Chondrocyte (in vitro differentiated cells): Measurements from ENCODE around the gene THSD7B. TPM values are rescaled to one million over a fixed set of nuclear protein-coding genes. Genes with fewer than 3 reads are reported as not detected.
"Not testable (repeated sequence)": the region's sequence is repeated elsewhere in the genome, so short reads cannot be mapped to it uniquely, and the experiment has no call there.

Source experiments
- DNase-seq: peaks from one replicate; pipeline ENCODE4 v3.0.0; 2021; ENCODE audit warnings: mixed read lengths, low spot score
- H3K27ac Mint-ChIP-seq: one replicate; pipeline ENCODE4 v1.8.0; 2021; ENCODE audit warnings: mild to moderate bottlenecking, moderate library complexity, mixed read lengths; ENCODE audit not compliant: unreplicated experiment
- H3K27me3 Mint-ChIP-seq: 2 replicates; pipeline ENCODE4 v1.8.0; 2021; ENCODE audit warnings: low read depth, mixed read lengths
- H3K36me3 Mint-ChIP-seq: 2 replicates; pipeline ENCODE4 v1.8.0; 2021; ENCODE audit warnings: low read depth, mixed read lengths
- H3K4me1 Mint-ChIP-seq: 2 replicates; pipeline ENCODE4 v1.8.0; 2021; ENCODE audit warnings: low read depth, mild to moderate bottlenecking, mixed read lengths
- H3K4me3 Mint-ChIP-seq: one replicate; pipeline ENCODE4 v1.8.0; 2021; ENCODE audit warnings: mild to moderate bottlenecking, moderate library complexity, mixed read lengths; ENCODE audit not compliant: unreplicated experiment
- H3K9me3 Mint-ChIP-seq: 2 replicates; pipeline ENCODE4 v1.8.0; 2021; ENCODE audit warnings: low read depth, mixed read lengths
- total RNA-seq: library from RNA; stranded (reverse); gene quantifications from 3 replicates; pipeline ENCODE4 v1.2.1, GENCODE V29; 2021
- TF ChIP-seq, protein P1 (sequence below): fragments of 200-600 bp; sonication (generic); IDR thresholded peaks from 2 replicates; pipeline ENCODE4 v1.5.0; 2021; ENCODE audit warnings: antibody characterized with exemption, mild to moderate bottlenecking, moderate library complexity

THSD7B gene
- total RNA-seq, 1 donor from 2014 or later: not detected

- Mint-ChIP-seq H3K36me3 (no peaks in the 10 kb centered on the region), H3K4me3 (no peak overlapping the region), H3K27ac (no peak overlapping the region), H3K4me1 (no peaks in the 10 kb centered on the region), H3K9me3 (no peaks in the 10 kb centered on the region), H3K27me3 (no peaks in the 10 kb centered on the region)
- TF ChIP-seq, protein P1, sequence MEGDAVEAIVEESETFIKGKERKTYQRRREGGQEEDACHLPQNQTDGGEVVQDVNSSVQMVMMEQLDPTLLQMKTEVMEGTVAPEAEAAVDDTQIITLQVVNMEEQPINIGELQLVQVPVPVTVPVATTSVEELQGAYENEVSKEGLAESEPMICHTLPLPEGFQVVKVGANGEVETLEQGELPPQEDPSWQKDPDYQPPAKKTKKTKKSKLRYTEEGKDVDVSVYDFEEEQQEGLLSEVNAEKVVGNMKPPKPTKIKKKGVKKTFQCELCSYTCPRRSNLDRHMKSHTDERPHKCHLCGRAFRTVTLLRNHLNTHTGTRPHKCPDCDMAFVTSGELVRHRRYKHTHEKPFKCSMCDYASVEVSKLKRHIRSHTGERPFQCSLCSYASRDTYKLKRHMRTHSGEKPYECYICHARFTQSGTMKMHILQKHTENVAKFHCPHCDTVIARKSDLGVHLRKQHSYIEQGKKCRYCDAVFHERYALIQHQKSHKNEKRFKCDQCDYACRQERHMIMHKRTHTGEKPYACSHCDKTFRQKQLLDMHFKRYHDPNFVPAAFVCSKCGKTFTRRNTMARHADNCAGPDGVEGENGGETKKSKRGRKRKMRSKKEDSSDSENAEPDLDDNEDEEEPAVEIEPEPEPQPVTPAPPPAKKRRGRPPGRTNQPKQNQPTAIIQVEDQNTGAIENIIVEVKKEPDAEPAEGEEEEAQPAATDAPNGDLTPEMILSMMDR: no peak
- DNase-seq: no peak
These were observed 190.7 kb downstream of the THSD7B start for GRCh38 chr2:136956050-136956449.

- Mint-ChIP-seq H3K4me3 (no peak overlapping the region), H3K27ac (no peak overlapping the region), H3K9me3 (no peaks in the 10 kb centered on the region), H3K4me1 (no peaks in the 10 kb centered on the region), H3K36me3 (no peaks in the 10 kb centered on the region), H3K27me3 (no peaks in the 10 kb centered on the region)
- TF ChIP-seq, protein P1: no peak
- DNase-seq: no peak
These were observed 191.7 kb downstream of the THSD7B start for GRCh38 chr2:136957044-136957443.

- H3K27me3 Mint-ChIP-seq: peaks cover 8% of the 10 kb centered on the region
- H3K9me3 Mint-ChIP-seq: no peaks in the 10 kb centered on the region
- no peaks in the 10 kb centered on the region for H3K36me3 Mint-ChIP-seq
- H3K4me1 Mint-ChIP-seq: no peaks in the 10 kb centered on the region
- no peak overlapping the region for H3K27ac Mint-ChIP-seq
- TF ChIP-seq, protein P1: no peak
- no peak for DNase-seq
- no peak overlapping the region for H3K4me3 Mint-ChIP-seq
These were observed 196.9 kb downstream of the THSD7B start for GRCh38 chr2:136962105-136962725.

DNA sequence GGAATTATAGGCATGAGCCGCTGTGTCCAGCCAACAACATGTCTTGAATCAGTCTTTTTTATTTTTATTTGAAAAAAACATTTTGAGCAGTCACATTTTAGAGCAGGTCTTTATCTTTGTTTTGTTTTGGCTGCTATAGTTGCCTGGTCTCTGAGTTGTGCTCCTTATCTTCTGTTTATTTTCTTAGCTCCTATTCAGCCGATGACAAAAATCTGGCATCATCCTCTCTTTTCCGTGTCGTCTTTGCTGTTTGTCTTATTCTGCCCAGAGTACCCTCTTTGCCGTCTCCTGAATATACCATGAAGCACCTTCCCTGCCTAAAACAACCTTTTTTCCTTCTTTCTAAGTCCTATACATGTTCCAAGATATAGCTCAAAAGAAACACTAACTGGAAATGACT, 201.1 kb downstream of the THSD7B start:
- DNase-seq: no peak
- no peaks in the 10 kb centered on the region for H3K36me3 Mint-ChIP-seq
- no peak overlapping the region for H3K27ac Mint-ChIP-seq
- H3K4me3 Mint-ChIP-seq: no peak overlapping the region
- TF ChIP-seq, protein P1: no peak
- H3K9me3 Mint-ChIP-seq: no peaks in the 10 kb centered on the region
- no peaks in the 10 kb centered on the region for H3K4me1 Mint-ChIP-seq
- H3K27me3 Mint-ChIP-seq: peaks cover 10% of the 10 kb centered on the region

- H3K4me3 Mint-ChIP-seq: no peak overlapping the region
- no peaks in the 10 kb centered on the region for H3K4me1 Mint-ChIP-seq
- peak; percentile 57 for DNase-seq
- H3K27ac Mint-ChIP-seq: no peak overlapping the region
- H3K9me3 Mint-ChIP-seq: peaks cover 12% of the 10 kb centered on the region
- TF ChIP-seq, protein P1: no peak
- H3K36me3 Mint-ChIP-seq: no peaks in the 10 kb centered on the region
- no peaks in the 10 kb centered on the region for H3K27me3 Mint-ChIP-seq
These were observed 215.0 kb downstream of the THSD7B start for GRCh38 chr2:136980303-136980702.

- H3K36me3 Mint-ChIP-seq, H3K4me3 Mint-ChIP-seq, H3K27me3 Mint-ChIP-seq, H3K4me1 Mint-ChIP-seq, H3K9me3 Mint-ChIP-seq, DNase-seq, H3K27ac Mint-ChIP-seq: not testable (repeated sequence)
These were observed 216.3 kb downstream of the THSD7B start for GRCh38 chr2:136981689-136982088.
